Astrocyte of the spinal cord (primary cell): ENCODE data around the gene GJC2.
A peak's percentile ranks its signal among the peaks of the same experiment; 100 is the strongest.
"Not testable (repeated sequence)": the region's sequence is repeated elsewhere in the genome, so short reads cannot be mapped to it uniquely, and the experiment has no call there.

Experiments used
- DNase-seq: peaks from one replicate; pipeline ENCODE4 v3.0.0; 2011; ENCODE audit warnings: low read depth, low spot score
- H3K4me3 ChIP-seq: 2 replicates; pipeline ENCODE4 v1.5.1; 2011; ENCODE audit warnings: low read depth, mild to moderate bottlenecking, low read length, moderate library complexity
- CTCF ChIP-seq: IDR thresholded peaks from 2 replicates; pipeline ENCODE4 v1.5.1; 2012; ENCODE audit warnings: low read depth, mild to moderate bottlenecking, low read length, inconsistent platforms
- in situ Hi-C: cut with HindIII; loops from 2 replicates; pipeline ENCODE4 v1.10.0; 2017; ENCODE audit warnings: low sequenced_read_pairs

GJC2 gene

GRCh38 chr1:228166170-228166936, 16.6 kb downstream of the GJC2 start:
- TF ChIP-seq CTCF: peak; percentile 26
- peak; percentile 38 for DNase-seq
- in situ Hi-C loops: no loop called here

GRCh38 chr1:228168563-228169270, 19.0 kb downstream of the GJC2 start:
- no peak for TF ChIP-seq CTCF
- DNase-seq: no peak
- in situ Hi-C loops: no loop called here
- no peak overlapping the region for H3K4me3 ChIP-seq

More at GRCh38 chr1:228166170-228166936, 16.6 kb downstream of the GJC2 start:
- peak overlapping the region; percentile 58 for H3K4me3 ChIP-seq

- H3K4me3 ChIP-seq: no peak overlapping the region
- TF ChIP-seq CTCF: no peak
- no peak for DNase-seq
- in situ Hi-C loops: no loop called here
These were observed 19.6 kb downstream of the GJC2 start for GRCh38 chr1:228169345-228169744.

GRCh38 chr1:228170666-228171065, 20.9 kb downstream of the GJC2 start:
- no peak overlapping the region for H3K4me3 ChIP-seq
- DNase-seq: no peak
- in situ Hi-C loops: no loop called here
- TF ChIP-seq CTCF: no peak

- in situ Hi-C loops: no loop called here
- no peak for TF ChIP-seq CTCF
- H3K4me3 ChIP-seq: no peak overlapping the region
- DNase-seq: no peak
These were observed 21.6 kb downstream of the GJC2 start for GRCh38 chr1:228171221-228171891.

- TF ChIP-seq CTCF: no peak
- in situ Hi-C loops: no loop called here
- no peak for DNase-seq
- H3K4me3 ChIP-seq: no peak overlapping the region
These were observed 23.1 kb downstream of the GJC2 start for GRCh38 chr1:228172591-228173527.

- H3K4me3 ChIP-seq, in situ Hi-C loops, DNase-seq: not testable (repeated sequence)
These were observed 24.1 kb downstream of the GJC2 start for GRCh38 chr1:228173528-228174481.
